H9 (cell line): ENCODE results near the gene RANBP9. TPM values are rescaled to one million over a fixed set of nuclear protein-coding genes. Genes with fewer than 3 reads are reported as not detected.

Experiments
- DNase-seq: peaks from one replicate; pipeline ENCODE4 v3.0.0-alpha.2; 2017
- H2AFZ ChIP-seq: one replicate; pipeline ENCODE4 v1.6.1; 2013; ENCODE audit warnings: mild to moderate bottlenecking, low read length, control low read depth, moderate library complexity
- H2AK5ac ChIP-seq: 2 replicates; pipeline ENCODE4 v1.6.1; 2013; ENCODE audit warnings: low read length, control low read depth, mixed read lengths; ENCODE audit not compliant: insufficient read length
- H2BK120ac ChIP-seq: one replicate; pipeline ENCODE4 v1.6.1; 2013; ENCODE audit warnings: low read depth, mild to moderate bottlenecking, low read length, control low read depth, inconsistent platforms; ENCODE audit not compliant: poor library complexity, severe bottlenecking
- H2BK12ac ChIP-seq: 2 replicates; pipeline ENCODE4 v1.6.1; 2013; ENCODE audit warnings: low read length, control low read depth, mixed read lengths, low read depth; ENCODE audit not compliant: insufficient read length
- H2BK15ac ChIP-seq: 2 replicates; pipeline ENCODE4 v1.6.1; 2013; ENCODE audit warnings: low read depth, low read length, control low read depth
- H2BK20ac ChIP-seq: one replicate; pipeline ENCODE4 v1.6.1; 2013; ENCODE audit warnings: low read depth, mild to moderate bottlenecking, low read length, control low read depth, inconsistent platforms; ENCODE audit not compliant: poor library complexity, severe bottlenecking
- H2BK5ac ChIP-seq: 2 replicates; pipeline ENCODE4 v1.6.1; 2013; ENCODE audit warnings: low read length, control low read depth, mixed read lengths; ENCODE audit not compliant: insufficient read length
- H3K14ac ChIP-seq: 2 replicates; pipeline ENCODE4 v1.6.1; 2013; ENCODE audit warnings: low read length, control low read depth; ENCODE audit not compliant: insufficient read depth
- H3K18ac ChIP-seq: 2 replicates; pipeline ENCODE4 v1.6.1; 2013; ENCODE audit warnings: low read depth, mild to moderate bottlenecking, mixed read lengths, low read length, control low read depth; ENCODE audit not compliant: insufficient read length
- H3K23ac ChIP-seq: 2 replicates; pipeline ENCODE4 v1.6.1; 2013; ENCODE audit warnings: low read length, control low read depth, mixed read lengths, low read depth; ENCODE audit not compliant: insufficient read length
- H3K23me2 ChIP-seq: 2 replicates; pipeline ENCODE4 v1.6.1; 2013; ENCODE audit warnings: low read depth, mild to moderate bottlenecking, mixed read lengths, low read length, control low read depth; ENCODE audit not compliant: insufficient read length, poor library complexity, severe bottlenecking
- H3K27ac ChIP-seq: 2 replicates; pipeline ENCODE4 v1.5.1; 2013; ENCODE audit warnings: low read length, control low read depth, mixed read lengths, low read depth; ENCODE audit not compliant: insufficient read length
- H3K27me3 ChIP-seq: 2 replicates; pipeline ENCODE4 v1.6.1; 2013; ENCODE audit warnings: low read length, control low read depth, inconsistent platforms; ENCODE audit not compliant: insufficient read depth
- H3K4ac ChIP-seq: 2 replicates; pipeline ENCODE4 v1.6.1; 2013; ENCODE audit warnings: low read depth, mild to moderate bottlenecking, control low read depth, inconsistent platforms, low read length, moderate library complexity
- H3K4me1 ChIP-seq: 2 replicates; pipeline ENCODE4 v1.6.1; 2013; ENCODE audit warnings: low read length, control low read depth, inconsistent platforms; ENCODE audit not compliant: insufficient read depth
- H3K4me2 ChIP-seq: 2 replicates; pipeline ENCODE4 v1.6.1; 2013; ENCODE audit warnings: low read length, control low read depth, mixed read lengths; ENCODE audit not compliant: insufficient read length, insufficient read depth
- H3K56ac ChIP-seq: 2 replicates; pipeline ENCODE4 v1.6.1; 2013; ENCODE audit warnings: low read depth, mild to moderate bottlenecking, mixed read lengths, low read length, control low read depth; ENCODE audit not compliant: insufficient read length
- H3K79me1 ChIP-seq: 2 replicates; pipeline ENCODE4 v1.6.1; 2013; ENCODE audit warnings: low read depth, mild to moderate bottlenecking, moderate library complexity, low read length, control low read depth, inconsistent platforms; ENCODE audit not compliant: insufficient read depth, poor library complexity, severe bottlenecking
- H3K79me2 ChIP-seq: 2 replicates; pipeline ENCODE4 v1.6.1; 2013; ENCODE audit warnings: low read length, control low read depth, inconsistent platforms; ENCODE audit not compliant: insufficient read depth
- H3K9ac ChIP-seq: 2 replicates; pipeline ENCODE4 v1.6.1; 2013; ENCODE audit warnings: low read length, control low read depth, mixed read lengths; ENCODE audit not compliant: insufficient read length; ENCODE audit errors: extremely low read depth
- H3K9me3 ChIP-seq: one replicate; pipeline ENCODE4 v1.6.1; 2013; ENCODE audit warnings: low read depth, low read length, inconsistent platforms; ENCODE audit not compliant: control insufficient read depth
- H3T11ph ChIP-seq: one replicate; pipeline ENCODE4 v1.6.1; 2013; ENCODE audit warnings: mild to moderate bottlenecking, low read length, control low read depth, inconsistent platforms
- H4K20me1 ChIP-seq: one replicate; pipeline ENCODE4 v1.6.1; 2013; ENCODE audit not compliant: control insufficient read depth, insufficient read length, insufficient read depth
- H4K5ac ChIP-seq: 2 replicates; pipeline ENCODE4 v1.6.1; 2013; ENCODE audit warnings: low read depth, mild to moderate bottlenecking, mixed read lengths, low read length, control low read depth; ENCODE audit not compliant: insufficient read length
- H4K8ac ChIP-seq: replicated peaks from 2 replicates; pipeline ENCODE4 v1.6.1; 2013; ENCODE audit warnings: low read length, control low read depth, mixed read lengths, low read depth; ENCODE audit not compliant: insufficient read length
- H4K91ac ChIP-seq: 2 replicates; pipeline ENCODE4 v1.6.1; 2013; ENCODE audit warnings: low read depth, mild to moderate bottlenecking, moderate library complexity, mixed read lengths, low read length, control low read depth; ENCODE audit not compliant: insufficient read length
- H3K27ac Mint-ChIP-seq, 3 experiments: 2 replicates in 2 of 3; 3 replicates in 1 of 3; pipeline ENCODE4 v1.8.0; 2020 to 2021; ENCODE audit warnings: mixed read lengths in 3 of 3, mild to moderate bottlenecking in 1 of 3, moderate library complexity in 1 of 3
- H3K27me3 Mint-ChIP-seq: 2 replicates; pipeline ENCODE4 v1.8.0; 2021; ENCODE audit warnings: low read depth, mild to moderate bottlenecking, moderate library complexity, mixed read lengths
- H3K36me3 Mint-ChIP-seq, 3 experiments: 2 replicates in 2 of 3; 3 replicates in 1 of 3; pipeline ENCODE4 v1.8.0; 2020 to 2021; ENCODE audit warnings: low read depth in 3 of 3, mixed read lengths in 3 of 3; ENCODE audit not compliant: insufficient read depth in 1 of 3
- H3K4me1 Mint-ChIP-seq, 2 experiments: 2 replicates each; pipeline ENCODE4 v1.8.0; 2020; ENCODE audit warnings: mixed read lengths in 2 of 2
- H3K4me3 Mint-ChIP-seq, 2 experiments: 2 replicates in 1 of 2; 3 replicates in 1 of 2; pipeline ENCODE4 v1.8.0; 2020 to 2021; ENCODE audit warnings: mild to moderate bottlenecking in 2 of 2, mixed read lengths in 2 of 2, moderate library complexity in 1 of 2
- H3K9me3 Mint-ChIP-seq, 2 experiments: 2 replicates in 1 of 2; 3 replicates in 1 of 2; pipeline ENCODE4 v1.8.0; 2020; ENCODE audit warnings: mild to moderate bottlenecking in 2 of 2, mixed read lengths in 2 of 2, moderate library complexity in 1 of 2
- WGBS: extraction: QIAGEN DNeasy Blood & Tissue Kit; methylation state at CpG from one replicate; pipeline ENCODE4 v1.1.7; 2013; ENCODE audit warnings: missing lambda C conversion rate, low lambda C conversion rate, mixed read lengths; ENCODE audit not compliant: insufficient read length; ENCODE audit errors: extremely low coverage; 5-methylcytosine and 5-hydroxymethylcytosine counted together
- total RNA-seq: library from RNA; stranded (reverse); gene quantifications from 2 replicates; pipeline ENCODE4 v1.2.1, GENCODE V29; 2021
- TF ChIP-seq, protein P1 (sequence below): fragments of 200-600 bp; sonication (generic); conservative IDR thresholded peaks from 3 replicates; pipeline ENCODE4 v1.8.0; 2021; ENCODE audit warnings: antibody characterized with exemption, mild to moderate bottlenecking

Gene RANBP9
- total RNA-seq, 1 experiment from 2014 or later: 37.2 TPM

DNA sequence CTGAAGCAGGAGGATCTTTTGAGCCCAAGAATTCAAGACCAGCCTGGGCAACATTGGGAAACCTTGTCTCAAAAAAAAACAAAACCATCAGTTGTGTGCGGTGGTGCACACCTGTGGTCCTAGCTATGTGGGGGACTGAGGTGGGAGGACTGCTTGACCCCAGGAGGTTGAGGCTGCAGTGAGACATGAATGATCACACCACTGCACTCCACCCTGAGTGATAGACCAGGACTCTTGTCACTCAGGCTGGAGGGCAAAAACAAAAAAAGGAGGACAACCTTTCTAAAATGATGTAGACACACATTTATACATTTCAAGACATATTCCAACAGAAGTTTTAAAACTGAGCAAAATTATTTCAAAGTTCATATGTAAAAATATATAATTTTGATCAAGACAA, 51.4 kb downstream of the RANBP9 start:
- Mint-ChIP-seq H3K9me3 (no peaks in the 10 kb centered on the region), H3K4me3 (no peak overlapping the region), H3K4me1 (peaks cover 25 to 31% of the 10 kb centered on the region in 2 experiments), H3K27me3 (no peaks in the 10 kb centered on the region), H3K36me3 (no peaks in the 10 kb centered on the region), H3K27ac (peak overlapping the region in 1 of 3 experiments; percentile 78; a peak in 3 of 7 replicates)
- Histone ChIP-seq H4K8ac (no peak overlapping the region), H3K18ac (no peak overlapping the region), H3K23me2 (no peaks in the 10 kb centered on the region), H4K91ac (no peak overlapping the region), H3K27ac (no peak overlapping the region), H4K20me1 (no peaks in the 10 kb centered on the region), H3K23ac (no peak overlapping the region), H2BK5ac (no peak overlapping the region), H3K9me3 (no peaks in the 10 kb centered on the region), H3T11ph (no peak overlapping the region), H3K9ac (no peak overlapping the region), H2BK120ac (no peak overlapping the region), H3K14ac (no peak overlapping the region), H3K79me1 (peaks cover 2% of the 10 kb centered on the region), H2AFZ (no peak overlapping the region), H2BK12ac (no peak overlapping the region), H3K79me2 (peaks cover 4% of the 10 kb centered on the region; the same call in 1 of the 2 replicates), H3K56ac (no peak overlapping the region), H3K4me1 (no peaks in the 10 kb centered on the region; the same call in 1 of the 2 replicates), H2AK5ac (no peak overlapping the region), H4K5ac (no peak overlapping the region), H2BK20ac (no peak overlapping the region), H3K4me2 (no peak overlapping the region), H3K4ac (no peak overlapping the region), H2BK15ac (no peak overlapping the region), H3K27me3 (no peaks in the 10 kb centered on the region)
- TF ChIP-seq, protein P1, sequence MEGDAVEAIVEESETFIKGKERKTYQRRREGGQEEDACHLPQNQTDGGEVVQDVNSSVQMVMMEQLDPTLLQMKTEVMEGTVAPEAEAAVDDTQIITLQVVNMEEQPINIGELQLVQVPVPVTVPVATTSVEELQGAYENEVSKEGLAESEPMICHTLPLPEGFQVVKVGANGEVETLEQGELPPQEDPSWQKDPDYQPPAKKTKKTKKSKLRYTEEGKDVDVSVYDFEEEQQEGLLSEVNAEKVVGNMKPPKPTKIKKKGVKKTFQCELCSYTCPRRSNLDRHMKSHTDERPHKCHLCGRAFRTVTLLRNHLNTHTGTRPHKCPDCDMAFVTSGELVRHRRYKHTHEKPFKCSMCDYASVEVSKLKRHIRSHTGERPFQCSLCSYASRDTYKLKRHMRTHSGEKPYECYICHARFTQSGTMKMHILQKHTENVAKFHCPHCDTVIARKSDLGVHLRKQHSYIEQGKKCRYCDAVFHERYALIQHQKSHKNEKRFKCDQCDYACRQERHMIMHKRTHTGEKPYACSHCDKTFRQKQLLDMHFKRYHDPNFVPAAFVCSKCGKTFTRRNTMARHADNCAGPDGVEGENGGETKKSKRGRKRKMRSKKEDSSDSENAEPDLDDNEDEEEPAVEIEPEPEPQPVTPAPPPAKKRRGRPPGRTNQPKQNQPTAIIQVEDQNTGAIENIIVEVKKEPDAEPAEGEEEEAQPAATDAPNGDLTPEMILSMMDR: no peak
- WGBS: no CpG with 5 or more reads among the region's 1 CpG
- DNase-seq: no peak
